ENCODE data around the gene MUC13. TPM values are rescaled to one million over a fixed set of nuclear protein-coding genes. Genes with fewer than 3 reads are reported as not detected.

The MUC13 gene
- total and polyA plus RNA-seq, 2 of the 4 experiments (the other 2 are of a cell fraction), result not detected

- Histone ChIP-seq H3K23ac (ENCODE audit: low read depth, low read length) (no peak overlapping the region), H3K14ac (replicated peaks; ENCODE audit: low read depth, low read length) (no peak overlapping the region), H2AFZ (replicated peaks; ENCODE audit: low read length, poor library complexity) (no peak overlapping the region), H3K18ac (ENCODE audit: low read depth, low read length) (no peak overlapping the region), H2AK5ac (ENCODE audit: low read depth, low read length) (no peak overlapping the region), H2BK15ac (ENCODE audit: low read depth, low read length) (no peak overlapping the region), H3K9me3 (ENCODE audit: control insufficient read depth, insufficient read depth, low read length) (no peaks in the 10 kb centered on the region), H3K4me3 (ENCODE audit: insufficient read depth, low read depth, low read length) (no peak overlapping the region), H3K4me1 (ENCODE audit: control insufficient read depth, insufficient read depth, low read length) (no peaks in the 10 kb centered on the region), H3K79me1 (ENCODE audit: low read depth in 1 of 2, low read length in 2 of 2) (no peaks in the 10 kb centered on the region), H3K27ac (ENCODE audit: insufficient read depth, low read length) (no peak overlapping the region), H4K20me1 (ENCODE audit: insufficient read depth, low read length) (no peaks in the 10 kb centered on the region), H3K9ac (ENCODE audit: low read depth, low read length) (no peak overlapping the region), H3K36me3 (ENCODE audit: control insufficient read depth, insufficient read depth, low read length) (no peaks in the 10 kb centered on the region), H3K27me3 (ENCODE audit: control insufficient read depth, insufficient read depth, low read length) (peaks cover 6% of the 10 kb centered on the region; the same call in 1 of the 2 replicates), H4K8ac (ENCODE audit: low read depth in 2 of 2, low read length in 2 of 2) (no peak overlapping the region), H3K56ac (ENCODE audit: extremely low read depth, insufficient read depth, low read length) (no peak overlapping the region), H3K9me1 (ENCODE audit: insufficient read depth, low read length) (no peaks in the 10 kb centered on the region), H4K91ac (ENCODE audit: insufficient read depth, low read depth, low read length) (no peak overlapping the region), H2BK20ac (ENCODE audit: low read depth, low read length) (no peak overlapping the region), H4K5ac (ENCODE audit: low read depth, low read length) (no peak overlapping the region), H2AK9ac (replicated peaks; ENCODE audit: low read depth, low read length, poor library complexity) (no peak overlapping the region), H2BK5ac (ENCODE audit: low read depth, low read length, poor library complexity, severe bottlenecking) (no peak overlapping the region), H3K4me2 (ENCODE audit: low read depth, low read length) (no peak overlapping the region), H2BK120ac (ENCODE audit: low read depth, low read length) (no peak overlapping the region), H3K4ac (ENCODE audit: low read depth, low read length) (no peak overlapping the region)
- CTCF ChIA-PET, result no interaction called here
- no CpG with 5 or more reads among the region's 12 CpGs for WGBS, 2 experiments (ENCODE audit: extremely low coverage in 2 of 2, insufficient read length in 1 of 2)
- dilution Hi-C loops (cut with HindIII; ENCODE audit: low sequenced_read_pairs, unreplicated experiment) (no loop called here), intact Hi-C loops (cut with micrococcal nuclease) (no loop called here), in situ Hi-C loops (cut with MboI; ENCODE audit: low sequenced_read_pairs) (no loop called here)
- DNase-seq, result no peak
- ATAC-seq (ENCODE audit: low read depth), result no peak
- TF ChIP-seq MAFK (IDR thresholded peaks at IDR 0.05; ENCODE audit: low read depth, low read length) (no peak), RCOR1 (IDR thresholded peaks at IDR 0.05; ENCODE audit: insufficient replicate concordance, low read length) (no peak), BHLHE40 (IDR thresholded peaks at IDR 0.05; ENCODE audit: low read depth, low read length) (no peak), CHD1 (IDR thresholded peaks at IDR 0.05; ENCODE audit: low read depth, low read length) (no peak), RFX5 (IDR thresholded peaks at IDR 0.05; ENCODE audit: low read depth, low read length) (no peak), SMC3 (IDR thresholded peaks at IDR 0.05; ENCODE audit: low read depth, low read length) (no peak), MAZ (IDR thresholded peaks at IDR 0.05; ENCODE audit: borderline replicate concordance, low read depth, low read length) (no peak), FOS (IDR thresholded peaks at IDR 0.05; ENCODE audit: low read depth, low read length) (no peak), CEBPB (IDR thresholded peaks at IDR 0.05; ENCODE audit: low read depth, low read length) (no peak), MXI1 (IDR thresholded peaks at IDR 0.05; ENCODE audit: borderline replicate concordance, low read depth, low read length) (no peak)
- BruUV-seq (replicated peaks), result no TSS peak
- POLR2A ChIA-PET (ENCODE audit: unreplicated experiment), result no interaction called here
Observed at GRCh38 chr3:124941771-124942170, 7.2 kb upstream of the MUC13 start.
